Femur (tissue), 1 donor: ENCODE measurements around the gene NRL.

Source experiments
- DNase-seq: peaks from one replicate; pipeline ENCODE4 v3.0.0-alpha.2; 2017

The NRL gene

GRCh38 chr14:24065408-24065807, 49.3 kb downstream of the NRL start:
- no peak for DNase-seq

GRCh38 chr14:24064856-24065255, 49.9 kb downstream of the NRL start:
- no peak for DNase-seq

- DNase-seq, result no peak
These were observed 50.5 kb downstream of the NRL start for GRCh38 chr14:24064091-24064795.

- no peak for DNase-seq
These were observed 51.4 kb downstream of the NRL start for GRCh38 chr14:24063263-24063836.

GRCh38 chr14:24062216-24062980, 52.4 kb downstream of the NRL start:
- no peak for DNase-seq

- DNase-seq, result no peak
These were observed 53.5 kb downstream of the NRL start for GRCh38 chr14:24060984-24061913.

- no peak for DNase-seq
These were observed 54.3 kb downstream of the NRL start for GRCh38 chr14:24060443-24060842.

GRCh38 chr14:24059841-24060388, 54.8 kb downstream of the NRL start:
- no peak for DNase-seq

GRCh38 chr14:24058951-24059475, 55.7 kb downstream of the NRL start:
- no peak for DNase-seq

GRCh38 chr14:24058260-24058950, 56.3 kb downstream of the NRL start:
- DNase-seq, result peak; percentile 87

- no peak for DNase-seq
These were observed 56.9 kb downstream of the NRL start for GRCh38 chr14:24057867-24058259.

GRCh38 chr14:24057271-24057670, 57.5 kb downstream of the NRL start:
- DNase-seq, result no peak

- DNase-seq, result no peak
These were observed 58.0 kb downstream of the NRL start for GRCh38 chr14:24056800-24057184.

GRCh38 chr14:24055971-24056799, 58.6 kb downstream of the NRL start:
- DNase-seq, result no peak

GRCh38 chr14:24054646-24055045, 60.1 kb downstream of the NRL start:
- no peak for DNase-seq

GRCh38 chr14:24054324-24054641, 60.5 kb downstream of the NRL start:
- DNase-seq, result no peak

GRCh38 chr14:24053548-24054323, 61.0 kb downstream of the NRL start:
- DNase-seq, result no peak

GRCh38 chr14:24052656-24053547, 61.8 kb downstream of the NRL start:
- DNase-seq, result no peak
